Endothelial cell of umbilical vein (primary cell): ENCODE data around the gene HOXD3. TPM values are rescaled to one million over a fixed set of nuclear protein-coding genes. Genes with fewer than 3 reads are reported as not detected.

Experiments
- BruUV-seq: library from RNA; stranded (reverse); fragments of 400-500 nt; replicated peaks from 2 replicates; lab custom pipeline; 2021; lab: Mats Ljungman, UMichigan
- CTCF ChIA-PET: fragments of 300-600, 350-600 bp; sonication (Branson Sonifier 250); formaldehyde crosslinking; loops from one replicate; lab custom pipeline; 2021; ENCODE audit warnings: antibody characterized with exemption, inconsistent platforms; lab: Charles Lee
- POLR2A ChIA-PET: fragments of 300-600, 350-600 bp; sonication (Branson Sonifier 250); formaldehyde crosslinking; loops from one replicate; lab custom pipeline; 2021; ENCODE audit warnings: antibody characterized with exemption, inconsistent platforms; lab: Charles Lee
- DNase-seq: peaks from one replicate; pipeline ENCODE4 v3.0.0-alpha.2; 2011; ENCODE audit warnings: low read depth, low spot score
- FAIRE-seq: peaks from 2 replicates; lab custom pipeline; 2011; peaks lifted over from hg19 to GRCh38; lab: Jason Lieb, UNC
- H2AFZ ChIP-seq: 2 replicates; pipeline ENCODE4 v1.6.0; 2012; ENCODE audit warnings: low read depth, low read length, control low read depth, inconsistent platforms
- H3K27ac ChIP-seq: 2 replicates; pipeline ENCODE4 v1.5.1; 2011; ENCODE audit warnings: low read depth, mild to moderate bottlenecking, control low read depth, low read length, moderate library complexity; ENCODE audit not compliant: insufficient read depth
- H3K27me3 ChIP-seq, 2 experiments: 2 replicates each; pipeline versions ENCODE4 v1.6.0 to v1.6.1; 2011; ENCODE audit warnings: low read length in 2 of 2, mixed read lengths in 1 of 2; ENCODE audit not compliant: control insufficient read depth in 2 of 2, insufficient read depth in 2 of 2
- H3K36me3 ChIP-seq, 2 experiments: 2 replicates in 1 of 2; 3 replicates in 1 of 2; pipeline ENCODE4 v1.5.1; 2011; ENCODE audit warnings: low read length in 2 of 2, mild to moderate bottlenecking in 1 of 2, moderate library complexity in 1 of 2; ENCODE audit not compliant: control insufficient read depth in 2 of 2, insufficient read depth in 2 of 2; ENCODE audit errors: extremely low read depth in 1 of 2
- H3K4me1 ChIP-seq: 3 replicates; pipeline ENCODE4 v1.5.1; 2011; ENCODE audit warnings: mild to moderate bottlenecking, low read length; ENCODE audit not compliant: control insufficient read depth, insufficient read depth; ENCODE audit errors: extremely low read depth
- H3K4me2 ChIP-seq: 2 replicates; pipeline ENCODE4 v1.6.1; 2011; ENCODE audit warnings: low read length, control low read depth, mixed read lengths; ENCODE audit not compliant: insufficient read depth
- H3K4me3 ChIP-seq, 3 experiments: fragments of 200-600 bp in 1 of 3; sonication (generic), shearing (Covaris generic) in 1 of 3; replicated peaks in 1 of 3; 2 replicates each; pipeline ENCODE4 v1.5.1; 2011 to 2016; ENCODE audit warnings: control low read depth in 3 of 3, low read length in 3 of 3, mild to moderate bottlenecking in 2 of 3, inconsistent platforms in 1 of 3, low read depth in 1 of 3, moderate library complexity in 1 of 3; ENCODE audit not compliant: insufficient read depth in 1 of 3
- H3K79me2 ChIP-seq: 2 replicates; pipeline ENCODE4 v1.6.0; 2012; ENCODE audit warnings: low read length, inconsistent platforms; ENCODE audit not compliant: control insufficient read depth, insufficient read depth
- H3K9ac ChIP-seq: replicated peaks from 2 replicates; pipeline ENCODE3; 2011; ENCODE audit warnings: low read length, control low read depth; ENCODE audit not compliant: insufficient read depth; ENCODE audit errors: extremely low read depth
- H3K9me1 ChIP-seq: replicated peaks from 3 replicates; pipeline ENCODE4 v1.6.0; 2011; ENCODE audit warnings: mild to moderate bottlenecking, low read length; ENCODE audit not compliant: control insufficient read depth, insufficient read depth; ENCODE audit errors: extremely low read depth
- H3K9me3 ChIP-seq: replicated peaks from 2 replicates; pipeline ENCODE4 v1.5.1; 2012; ENCODE audit warnings: low read length, inconsistent platforms; ENCODE audit not compliant: control insufficient read depth, insufficient read depth
- H4K20me1 ChIP-seq: replicated peaks from 2 replicates; pipeline ENCODE3; 2011; ENCODE audit warnings: mild to moderate bottlenecking, low read length; ENCODE audit not compliant: control insufficient read depth, insufficient read depth; ENCODE audit errors: extremely low read depth
- EZH2 ChIP-seq: IDR thresholded peaks from 2 replicates; pipeline ENCODE4 v1.6.1; 2012; ENCODE audit warnings: borderline replicate concordance, low read depth, mild to moderate bottlenecking, moderate library complexity, low read length, inconsistent platforms; ENCODE audit not compliant: severe bottlenecking
- JUN ChIP-seq: IDR thresholded peaks from 2 replicates; pipeline ENCODE4 v1.6.1; 2011; ENCODE audit warnings: borderline replicate concordance, low read depth; ENCODE audit not compliant: insufficient read length, insufficient read depth
- dilution Hi-C: fragments of 300-500 bp; cut with MboI; formaldehyde crosslinking; loops from one replicate; pipeline ENCODE4 v1.15.0; 2019; ENCODE audit warnings: low sequenced_read_pairs; ENCODE audit not compliant: extremely low pct_ligation_motif_present
- intact Hi-C: fragments of 100-400 bp; cut with micrococcal nuclease; formaldehyde crosslinking; loops from one replicate; pipeline ENCODE4 v1.10.0; 2022
- polyA plus RNA-seq, 4 experiments: library from polyadenylated mRNA; depleted of rRNA in 3 of 4; stranded (reverse) in 3 of 4; unstranded in 1 of 4; fragments of >200 nt; gene quantifications; 2 replicates each; pipeline versions ENCODE4 v1.2.1 to v1.2.3, GENCODE V29; 2011 to 2012; ENCODE audit warnings: missing spikeins in 1 of 4
- total RNA-seq: library from RNA; stranded (reverse); gene quantifications from 2 replicates; pipeline ENCODE4 v1.2.3, GENCODE V29; 2021
- TF ChIP-seq, protein P1 (sequence below), 2 donors: IDR thresholded peaks; 1 replicate in 1 of 2; 2 replicates in 1 of 2; pipeline ENCODE4 v1.5.1; 2011; ENCODE audit warnings: low read length in 2 of 2, mild to moderate bottlenecking in 2 of 2, moderate library complexity in 2 of 2, control low read depth in 1 of 2, inconsistent platforms in 1 of 2, low read depth in 1 of 2; ENCODE audit not compliant: insufficient read depth in 1 of 2; ENCODE audit errors: extremely low read depth in 1 of 2
- TF ChIP-seq, protein P2 (sequence below): IDR thresholded peaks from 2 replicates; pipeline ENCODE4 v1.6.1; 2011; ENCODE audit not compliant: insufficient read depth, insufficient read length

The HOXD3 gene
- total and polyA plus RNA-seq, 2 donors (not counting 3 experiments of a cell fraction or from before 2014, with no cell fraction given), result 2.9 to 20.9 TPM

DNA sequence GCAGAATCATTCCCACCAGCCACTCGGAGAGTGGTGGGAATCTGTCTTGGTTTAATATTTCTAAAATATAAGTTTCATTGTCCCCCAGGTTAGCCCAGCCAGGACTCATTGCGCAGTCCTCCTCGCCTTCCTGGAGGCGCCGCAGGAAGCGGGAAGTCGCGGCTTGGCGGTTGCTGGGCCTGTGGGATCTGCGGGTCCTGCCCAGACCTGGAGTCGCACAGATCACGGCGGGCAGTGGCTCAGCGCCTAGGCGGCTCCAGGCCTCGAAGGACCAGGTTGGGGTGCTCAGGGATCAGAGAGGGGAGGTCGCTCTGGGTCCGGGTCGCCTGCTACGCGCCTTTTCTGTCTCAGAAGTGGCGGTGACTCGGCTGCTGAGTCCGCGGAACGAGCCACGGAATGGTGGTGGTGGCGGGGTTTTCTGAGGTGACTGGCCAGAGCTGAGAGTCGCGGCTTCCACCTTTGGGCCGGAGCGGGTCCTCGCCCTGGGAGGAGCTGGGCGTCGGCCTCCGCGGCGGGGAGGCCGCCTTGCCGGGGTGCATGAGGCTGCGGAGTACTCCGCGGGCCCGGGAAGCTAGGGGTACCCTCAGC is 2.6 kb downstream of the HOXD3 start:
- Histone ChIP-seq H3K4me2 (no peak overlapping the region), H2AFZ (no peak overlapping the region), H3K36me3 (peaks cover 0 to 3% of the 10 kb centered on the region in 2 experiments), H3K9ac (no peak overlapping the region), H3K27ac (no peak overlapping the region), H3K4me1 (no peaks in the 10 kb centered on the region), H3K79me2 (no peaks in the 10 kb centered on the region), H3K9me3 (no peaks in the 10 kb centered on the region), H3K27me3 (peaks cover 5 to 8% of the 10 kb centered on the region in 2 experiments), H3K9me1 (no peaks in the 10 kb centered on the region), H3K4me3 (no peak overlapping the region), H4K20me1 (no peaks in the 10 kb centered on the region)
- dilution Hi-C loops, result no loop called here
- CTCF ChIA-PET, result interaction anchor here (0.8 to 3.4 kb wide), 2 partner anchors 295 to 395 kb away, joined by 3 to 14 read pairs; no protein-coding TSS in a partner anchor
- DNase-seq (no peak), FAIRE-seq (no peak)
- POLR2A ChIA-PET, result no interaction called here
- no peak for TF ChIP-seq JUN
- TF ChIP-seq, protein P1, sequence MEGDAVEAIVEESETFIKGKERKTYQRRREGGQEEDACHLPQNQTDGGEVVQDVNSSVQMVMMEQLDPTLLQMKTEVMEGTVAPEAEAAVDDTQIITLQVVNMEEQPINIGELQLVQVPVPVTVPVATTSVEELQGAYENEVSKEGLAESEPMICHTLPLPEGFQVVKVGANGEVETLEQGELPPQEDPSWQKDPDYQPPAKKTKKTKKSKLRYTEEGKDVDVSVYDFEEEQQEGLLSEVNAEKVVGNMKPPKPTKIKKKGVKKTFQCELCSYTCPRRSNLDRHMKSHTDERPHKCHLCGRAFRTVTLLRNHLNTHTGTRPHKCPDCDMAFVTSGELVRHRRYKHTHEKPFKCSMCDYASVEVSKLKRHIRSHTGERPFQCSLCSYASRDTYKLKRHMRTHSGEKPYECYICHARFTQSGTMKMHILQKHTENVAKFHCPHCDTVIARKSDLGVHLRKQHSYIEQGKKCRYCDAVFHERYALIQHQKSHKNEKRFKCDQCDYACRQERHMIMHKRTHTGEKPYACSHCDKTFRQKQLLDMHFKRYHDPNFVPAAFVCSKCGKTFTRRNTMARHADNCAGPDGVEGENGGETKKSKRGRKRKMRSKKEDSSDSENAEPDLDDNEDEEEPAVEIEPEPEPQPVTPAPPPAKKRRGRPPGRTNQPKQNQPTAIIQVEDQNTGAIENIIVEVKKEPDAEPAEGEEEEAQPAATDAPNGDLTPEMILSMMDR (IDR thresholded peaks at IDR 0.05; ENCODE audit: extremely low read depth in 1 of 2, insufficient read depth in 1 of 2, low read depth in 1 of 2, low read length in 2 of 2), result no peak
- TF ChIP-seq, protein P2, sequence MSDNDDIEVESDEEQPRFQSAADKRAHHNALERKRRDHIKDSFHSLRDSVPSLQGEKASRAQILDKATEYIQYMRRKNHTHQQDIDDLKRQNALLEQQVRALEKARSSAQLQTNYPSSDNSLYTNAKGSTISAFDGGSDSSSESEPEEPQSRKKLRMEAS, result no peak
- no peak for TF ChIP-seq EZH2
- BruUV-seq, result no TSS peak
- intact Hi-C loops, result no loop called here
